Measurements from ENCODE around the gene RYR2.

The RYR2 gene

GRCh38 chr1:237033804-237034203 lies 8.2 kb upstream of the RYR2 start:
- FAIRE-seq (no peak), DNase-seq (ENCODE audit: insufficient read length) (no peak)
- TF ChIP-seq POLR2AphosphoS5 (IDR thresholded peaks at IDR 0.05; ENCODE audit: low read depth, low read length) = no peak
- no peak for TF ChIP-seq TAF1 (IDR thresholded peaks at IDR 0.05; ENCODE audit: borderline replicate concordance, low read depth, low read length)
- TF ChIP-seq POLR2A (IDR thresholded peaks at IDR 0.05; ENCODE audit: low read depth, low read length) = no peak

GRCh38 chr1:237035759-237036158 lies 6.2 kb upstream of the RYR2 start:
- DNase-seq (ENCODE audit: insufficient read length) (no peak), FAIRE-seq (no peak)
- TF ChIP-seq POLR2A (IDR thresholded peaks at IDR 0.05; ENCODE audit: low read depth, low read length) = no peak
- no peak for TF ChIP-seq TAF1 (IDR thresholded peaks at IDR 0.05; ENCODE audit: borderline replicate concordance, low read depth, low read length)
- no peak for TF ChIP-seq POLR2AphosphoS5 (IDR thresholded peaks at IDR 0.05; ENCODE audit: low read depth, low read length)

GRCh38 chr1:237038211-237038610 lies 3.8 kb upstream of the RYR2 start:
- TF ChIP-seq POLR2AphosphoS5 (IDR thresholded peaks at IDR 0.05; ENCODE audit: low read depth, low read length) (no peak), POLR2A (IDR thresholded peaks at IDR 0.05; ENCODE audit: low read depth, low read length) (no peak), TAF1 (IDR thresholded peaks at IDR 0.05; ENCODE audit: borderline replicate concordance, low read depth, low read length) (no peak)
- FAIRE-seq (no peak), DNase-seq (ENCODE audit: insufficient read length) (no peak)

- no peak for FAIRE-seq
- no peak for TF ChIP-seq TAF1 (IDR thresholded peaks at IDR 0.05; ENCODE audit: borderline replicate concordance, low read depth, low read length)
- TF ChIP-seq POLR2AphosphoS5 (IDR thresholded peaks at IDR 0.05; ENCODE audit: low read depth, low read length) = no peak
- TF ChIP-seq POLR2A (IDR thresholded peaks at IDR 0.05; ENCODE audit: low read depth, low read length) = no peak
- DNase-seq (ENCODE audit: insufficient read length) = no peak
Observed at GRCh38 chr1:237040823-237041222, 1.2 kb upstream of the RYR2 start.

- DNase-seq (ENCODE audit: insufficient read length) = no peak
- TF ChIP-seq TAF1 (IDR thresholded peaks at IDR 0.05; ENCODE audit: borderline replicate concordance, low read depth, low read length) = no peak
- TF ChIP-seq POLR2AphosphoS5 (IDR thresholded peaks at IDR 0.05; ENCODE audit: low read depth, low read length) = no peak
- TF ChIP-seq POLR2A (IDR thresholded peaks at IDR 0.05; ENCODE audit: low read depth, low read length) = no peak
- FAIRE-seq = no peak
Observed at GRCh38 chr1:237041461-237041794, 556 bp upstream of the RYR2 start.

GRCh38 chr1:237042526-237042891 lies 525 bp downstream of the RYR2 start:
- DNase-seq (ENCODE audit: insufficient read length) (no peak), FAIRE-seq (no peak)
- TF ChIP-seq TAF1 (IDR thresholded peaks at IDR 0.05; ENCODE audit: borderline replicate concordance, low read depth, low read length) (no peak), POLR2AphosphoS5 (IDR thresholded peaks at IDR 0.05; ENCODE audit: low read depth, low read length) (no peak), POLR2A (IDR thresholded peaks at IDR 0.05; ENCODE audit: low read depth, low read length) (no peak)

GRCh38 chr1:237042892-237043576 lies 1.1 kb downstream of the RYR2 start:
- DNase-seq (ENCODE audit: insufficient read length) (no peak), FAIRE-seq (no peak)
- TF ChIP-seq POLR2A (IDR thresholded peaks at IDR 0.05; ENCODE audit: low read depth, low read length) = no peak

- TF ChIP-seq POLR2AphosphoS5 (IDR thresholded peaks at IDR 0.05; ENCODE audit: low read depth, low read length) (no peak), POLR2A (IDR thresholded peaks at IDR 0.05; ENCODE audit: low read depth, low read length) (no peak), TAF1 (IDR thresholded peaks at IDR 0.05; ENCODE audit: borderline replicate concordance, low read depth, low read length) (no peak)
- DNase-seq (ENCODE audit: insufficient read length) (no peak), FAIRE-seq (no peak)
Observed at GRCh38 chr1:237043846-237044636, 2.1 kb downstream of the RYR2 start.

GRCh38 chr1:237045278-237046016 lies 3.5 kb downstream of the RYR2 start:
- TF ChIP-seq POLR2AphosphoS5 (IDR thresholded peaks at IDR 0.05; ENCODE audit: low read depth, low read length) (no peak), POLR2A (IDR thresholded peaks at IDR 0.05; ENCODE audit: low read depth, low read length) (no peak), TAF1 (IDR thresholded peaks at IDR 0.05; ENCODE audit: borderline replicate concordance, low read depth, low read length) (no peak)
- DNase-seq (ENCODE audit: insufficient read length) (no peak), FAIRE-seq (no peak)

- TF ChIP-seq TAF1 (IDR thresholded peaks at IDR 0.05; ENCODE audit: borderline replicate concordance, low read depth, low read length) (no peak), POLR2A (IDR thresholded peaks at IDR 0.05; ENCODE audit: low read depth, low read length) (no peak), POLR2AphosphoS5 (IDR thresholded peaks at IDR 0.05; ENCODE audit: low read depth, low read length) (no peak)
- FAIRE-seq (no peak), DNase-seq (ENCODE audit: insufficient read length) (no peak)
Observed at GRCh38 chr1:237048803-237049202, 6.8 kb downstream of the RYR2 start.

- no peak for DNase-seq (ENCODE audit: insufficient read length)
- TF ChIP-seq POLR2AphosphoS5 (IDR thresholded peaks at IDR 0.05; ENCODE audit: low read depth, low read length) (no peak), POLR2A (IDR thresholded peaks at IDR 0.05; ENCODE audit: low read depth, low read length) (no peak), TAF1 (IDR thresholded peaks at IDR 0.05; ENCODE audit: borderline replicate concordance, low read depth, low read length) (no peak)
- no peak for FAIRE-seq
Observed at GRCh38 chr1:237050185-237050584, 8.2 kb downstream of the RYR2 start.

- no peak for DNase-seq (ENCODE audit: insufficient read length)
- TF ChIP-seq TAF1 (IDR thresholded peaks at IDR 0.05; ENCODE audit: borderline replicate concordance, low read depth, low read length) (no peak), POLR2A (IDR thresholded peaks at IDR 0.05; ENCODE audit: low read depth, low read length) (no peak), POLR2AphosphoS5 (IDR thresholded peaks at IDR 0.05; ENCODE audit: low read depth, low read length) (no peak)
- no peak for FAIRE-seq
Observed at GRCh38 chr1:237050915-237051314, 8.9 kb downstream of the RYR2 start.
